Measurements from ENCODE around the gene IL17REL. TPM values are rescaled to one million over a fixed set of nuclear protein-coding genes. Genes with fewer than 3 reads are reported as not detected.

Gene IL17REL
- total and polyA plus RNA-seq, 2 of the 13 experiments (the other 11 are each of a cell fraction or from before 2014, with no cell fraction given): not detected

- TF ChIP-seq ZNF350 (CRISPR knock-in tag; IDR thresholded peaks at IDR 0.05; ENCODE audit: borderline replicate concordance, low read depth): no peak
- peak; percentile 33; the same call in 1 of the 2 replicates for TF ChIP-seq MAX (IDR thresholded peaks at IDR 0.05)
- TF ChIP-seq ZBTB25 (CRISPR knock-in tag; IDR thresholded peaks at IDR 0.05): no peak
- no peak for TF ChIP-seq MLXIP (CRISPR knock-in tag; IDR thresholded peaks at IDR 0.05; ENCODE audit: borderline replicate concordance)
- no peak for TF ChIP-seq KDM3A (CRISPR knock-in tag; IDR thresholded peaks at IDR 0.05; ENCODE audit: low read depth)
- TF ChIP-seq ZBTB43 (CRISPR knock-in tag; conservative IDR thresholded peaks at IDR 0.05): no peak
- TF ChIP-seq SMAD9 (CRISPR knock-in tag; IDR thresholded peaks at IDR 0.05): no peak
- no peak for TF ChIP-seq SNAPC2 (CRISPR knock-in tag; IDR thresholded peaks at IDR 0.05)
- no peak for TF ChIP-seq ZNF276 (CRISPR knock-in tag; IDR thresholded peaks at IDR 0.05; ENCODE audit: low read depth)
- no peak for TF ChIP-seq WIZ (CRISPR knock-in tag; IDR thresholded peaks at IDR 0.05)
- TF ChIP-seq ZBTB20 (CRISPR knock-in tag; IDR thresholded peaks at IDR 0.05; ENCODE audit: borderline replicate concordance, low read depth): no peak
- TF ChIP-seq ZNF143 (CRISPR knock-in tag; IDR thresholded peaks at IDR 0.05): no peak
- TF ChIP-seq HMGXB3 (CRISPR knock-in tag; IDR thresholded peaks at IDR 0.05; ENCODE audit: borderline replicate concordance): no peak
- TF ChIP-seq SRSF4 (IDR thresholded peaks at IDR 0.05; ENCODE audit: low read depth, low read length, poor library complexity, severe bottlenecking): no peak
- TF ChIP-seq TEAD3 (CRISPR knock-in tag; optimal IDR thresholded peaks at IDR 0.05; ENCODE audit: borderline replicate concordance): no peak
Measured at GRCh38 chr22:49962012-49962750, 50.4 kb downstream of the IL17REL start (continued).

Data from HepG2 (cell line).